H1 (cell line): Measurements from ENCODE around the gene EEF1AKMT2. TPM values are rescaled to one million over a fixed set of nuclear protein-coding genes. Genes with fewer than 3 reads are reported as not detected.

ENCODE experiments used
- CTCF ChIA-PET: fragments of 300-600 bp; sonication (Branson Sonifier 250); formaldehyde crosslinking; loops from one replicate; lab custom pipeline; 2021; ENCODE audit not compliant: partially characterized antibody; lab: Charles Lee
- POLR2A ChIA-PET: fragments of 300-600 bp; sonication (Branson Sonifier 250); formaldehyde crosslinking; loops from one replicate; lab custom pipeline; 2021; ENCODE audit warnings: inconsistent platforms; ENCODE audit not compliant: partially characterized antibody; lab: Charles Lee
- DNase-seq, 2 experiments: peaks; one replicate each; pipeline versions ENCODE4 v3.0.0 to v3.0.0-alpha.2; 2010 to 2022; ENCODE audit warnings: low spot score in 2 of 2, low read depth in 1 of 2, mixed read lengths in 1 of 2
- FAIRE-seq: peaks from 2 replicates; lab custom pipeline; 2011; peaks lifted over from hg19 to GRCh38; lab: Jason Lieb, UNC
- H2AFZ ChIP-seq: 2 replicates; pipeline ENCODE4 v1.8.1; 2012; ENCODE audit warnings: low read length, inconsistent platforms
- H2AK5ac ChIP-seq: 2 replicates; pipeline ENCODE4 v1.6.1; 2013; ENCODE audit warnings: low read depth, low read length
- H2BK120ac ChIP-seq: replicated peaks from 2 replicates; pipeline ENCODE3; 2013; ENCODE audit warnings: low read depth, low read length, inconsistent platforms
- H2BK12ac ChIP-seq: 2 replicates; pipeline ENCODE4 v1.6.1; 2013; ENCODE audit warnings: low read depth, low read length
- H2BK15ac ChIP-seq: 2 replicates; pipeline ENCODE4 v1.6.1; 2013; ENCODE audit warnings: low read length
- H2BK20ac ChIP-seq: 2 replicates; pipeline ENCODE4 v1.6.1; 2013; ENCODE audit warnings: low read length
- H2BK5ac ChIP-seq: 2 replicates; pipeline ENCODE4 v1.6.1; 2013; ENCODE audit warnings: low read depth, low read length
- H3K14ac ChIP-seq: 2 replicates; pipeline ENCODE4 v1.6.1; 2013; ENCODE audit warnings: inconsistent platforms; ENCODE audit not compliant: insufficient read length
- H3K18ac ChIP-seq: 2 replicates; pipeline ENCODE4 v1.6.1; 2013; ENCODE audit warnings: low read length; ENCODE audit errors: extremely low read depth
- H3K23ac ChIP-seq: 2 replicates; pipeline ENCODE4 v1.6.1; 2013; ENCODE audit warnings: inconsistent platforms; ENCODE audit not compliant: insufficient read length
- H3K23me2 ChIP-seq: 2 replicates; pipeline ENCODE4 v1.6.1; 2013; ENCODE audit warnings: low read depth, low read length
- H3K27ac ChIP-seq: 2 replicates; pipeline ENCODE4 v1.6.1; 2011; ENCODE audit warnings: low read depth, low read length, inconsistent platforms
- H3K27me3 ChIP-seq, 4 experiments: replicated peaks in 1 of 4; 1 replicate in 1 of 4; 2 replicates in 3 of 4; pipeline versions ENCODE4 v1.6.1 to v1.8.1; 2011 to 2013; ENCODE audit warnings: low read length in 3 of 4, mild to moderate bottlenecking in 3 of 4, inconsistent platforms in 2 of 4, mixed read lengths in 2 of 4, moderate library complexity in 1 of 4; ENCODE audit not compliant: control insufficient read depth in 3 of 4, insufficient read depth in 3 of 4; ENCODE audit errors: extremely low read depth in 1 of 4
- H3K36me3 ChIP-seq, 4 experiments: 2 replicates each; pipeline versions ENCODE4 v1.6.1 to v1.8.1; 2011 to 2013; ENCODE audit warnings: mild to moderate bottlenecking in 4 of 4, low read length in 3 of 4, moderate library complexity in 2 of 4, control low read depth in 1 of 4, inconsistent platforms in 1 of 4; ENCODE audit not compliant: insufficient read depth in 4 of 4, control insufficient read depth in 2 of 4
- H3K4ac ChIP-seq: replicated peaks from 2 replicates; pipeline ENCODE3; 2013; ENCODE audit warnings: low read length, low read depth, mixed read lengths, inconsistent platforms; ENCODE audit not compliant: insufficient read length
- H3K4me1 ChIP-seq, 4 experiments: replicated peaks in 1 of 4; 1 replicate in 1 of 4; 2 replicates in 3 of 4; pipeline versions ENCODE4 v1.6.1 to v1.8.1; 2011 to 2013; ENCODE audit warnings: low read length in 3 of 4, inconsistent platforms in 2 of 4, mixed read lengths in 1 of 4; ENCODE audit not compliant: insufficient read depth in 4 of 4, control insufficient read depth in 3 of 4
- H3K4me2 ChIP-seq, 2 experiments: 2 replicates each; pipeline versions ENCODE4 v1.6.1 to v1.8.1; 2011 to 2013; ENCODE audit warnings: low read depth in 2 of 2, low read length in 2 of 2, control low read depth in 1 of 2, inconsistent platforms in 1 of 2, mild to moderate bottlenecking in 1 of 2; ENCODE audit not compliant: insufficient read depth in 1 of 2
- H3K4me3 ChIP-seq, 4 experiments: fragments of 200-600, 300-600 bp in 1 of 4; sonication (generic), shearing (Covaris generic), sonication (Bioruptor Twin) in 1 of 4; 2 replicates each; pipeline versions ENCODE4 v1.5.1 to v1.8.1; 2011 to 2016; ENCODE audit warnings: low read length in 4 of 4, low read depth in 3 of 4, control low read depth in 2 of 4, inconsistent platforms in 2 of 4, mild to moderate bottlenecking in 2 of 4, mixed read lengths in 1 of 4, moderate library complexity in 1 of 4; ENCODE audit not compliant: insufficient read depth in 2 of 4; ENCODE audit errors: extremely low read depth in 1 of 4
- H3K56ac ChIP-seq: replicated peaks from 2 replicates; pipeline ENCODE3; 2013; ENCODE audit warnings: low read depth, mild to moderate bottlenecking, mixed read lengths, low read length, inconsistent platforms; ENCODE audit not compliant: insufficient read length
- H3K79me1 ChIP-seq: 2 replicates; pipeline ENCODE4 v1.6.1; 2013; ENCODE audit warnings: low read depth, low read length, control low read depth
- H3K79me2 ChIP-seq, 2 experiments: 2 replicates each; pipeline versions ENCODE4 v1.6.1 to v1.8.1; 2012 to 2013; ENCODE audit warnings: low read length in 2 of 2, mild to moderate bottlenecking in 2 of 2, inconsistent platforms in 1 of 2; ENCODE audit not compliant: insufficient read depth in 2 of 2, control insufficient read depth in 1 of 2
- H3K9ac ChIP-seq, 4 experiments: replicated peaks in 1 of 4; 1 replicate in 1 of 4; 2 replicates in 3 of 4; pipeline versions ENCODE4 v1.6.1 to v1.8.1; 2011 to 2013; ENCODE audit warnings: low read depth in 3 of 4, low read length in 3 of 4, control low read depth in 2 of 4, mild to moderate bottlenecking in 2 of 4, moderate library complexity in 2 of 4, inconsistent platforms in 1 of 4; ENCODE audit errors: extremely low read depth in 1 of 4
- H3K9me3 ChIP-seq, 2 experiments: 2 replicates each; pipeline versions ENCODE4 v1.6.1 to v1.8.1; 2012 to 2013; ENCODE audit warnings: mild to moderate bottlenecking in 2 of 2, moderate library complexity in 2 of 2, control low read depth in 1 of 2, inconsistent platforms in 1 of 2, low read depth in 1 of 2, low read length in 1 of 2, mixed read lengths in 1 of 2; ENCODE audit not compliant: insufficient read depth in 2 of 2
- H4K20me1 ChIP-seq, 2 experiments: replicated peaks in 1 of 2; 2 replicates each; pipeline versions ENCODE3 to v1.8.1; 2011 to 2013; ENCODE audit warnings: inconsistent platforms in 2 of 2, low read length in 2 of 2, mild to moderate bottlenecking in 1 of 2; ENCODE audit not compliant: insufficient read depth in 2 of 2, control insufficient read depth in 1 of 2
- H4K5ac ChIP-seq: 2 replicates; pipeline ENCODE4 v1.6.1; 2013; ENCODE audit warnings: low read length, low read depth, mixed read lengths, inconsistent platforms; ENCODE audit not compliant: insufficient read length
- H4K8ac ChIP-seq: 2 replicates; pipeline ENCODE4 v1.8.0; 2013; ENCODE audit warnings: mild to moderate bottlenecking, moderate library complexity, low read length, inconsistent platforms; ENCODE audit not compliant: insufficient read depth; ENCODE audit errors: extremely low read depth
- H4K91ac ChIP-seq: replicated peaks from 2 replicates; pipeline ENCODE3; 2013; ENCODE audit warnings: low read length, mixed read lengths, inconsistent platforms; ENCODE audit not compliant: insufficient read length
- ATF3 ChIP-seq: IDR thresholded peaks from 2 replicates; pipeline ENCODE4 v1.6.1; 2011; ENCODE audit warnings: low read depth, mild to moderate bottlenecking, low read length; ENCODE audit not compliant: insufficient read depth
- RAD21 ChIP-seq, 2 experiments: IDR thresholded peaks in 1 of 2; conservative IDR thresholded peaks in 1 of 2; 2 replicates each; pipeline ENCODE4 v1.6.1; 2011; ENCODE audit warnings: low read depth in 2 of 2, low read length in 2 of 2, improper control_type of control experiment in 1 of 2, inconsistent platforms in 1 of 2, mild to moderate bottlenecking in 1 of 2, moderate library complexity in 1 of 2
- SIN3A ChIP-seq, 2 experiments: IDR thresholded peaks in 1 of 2; conservative IDR thresholded peaks in 1 of 2; 2 replicates each; pipeline ENCODE4 v1.6.1; 2011 to 2012; ENCODE audit warnings: low read length in 2 of 2, improper control_type of control experiment in 1 of 2, low read depth in 1 of 2, mild to moderate bottlenecking in 1 of 2
- SIX5 ChIP-seq: IDR thresholded peaks from 2 replicates; pipeline ENCODE4 v1.6.1; 2011; ENCODE audit warnings: mild to moderate bottlenecking, low read depth, low read length
- TCF12 ChIP-seq: IDR thresholded peaks from 2 replicates; pipeline ENCODE4 v1.6.1; 2011; ENCODE audit warnings: low read depth, mild to moderate bottlenecking, low read length
- WGBS, 2 experiments: shearing (Covaris generic) in 1 of 2; methylation state at CpG; one replicate each; pipeline versions ENCODE4 v1.1.6 to v1.1.7; 2013 to 2015; ENCODE audit warnings: low lambda C conversion rate in 2 of 2, mixed read lengths in 2 of 2, inconsistent platforms in 1 of 2, low coverage in 1 of 2, missing lambda C conversion rate in 1 of 2; ENCODE audit not compliant: insufficient replicate concordance in 2 of 2, insufficient coverage in 1 of 2, insufficient read length in 1 of 2; ENCODE audit errors: extremely low coverage in 1 of 2, missing lambda C conversion rate in 1 of 2; 5-methylcytosine and 5-hydroxymethylcytosine counted together
- polyA plus RNA-seq, 7 experiments: library from polyadenylated mRNA; depleted of rRNA in 3 of 7; stranded (reverse) in 5 of 7; unstranded in 2 of 7; fragments of >200 nt in 5 of 7; fragments of 200-250 nt in 2 of 7; gene quantifications; 1 replicate in 5 of 7; 2 replicates in 1 of 7; 4 replicates in 1 of 7; pipeline versions ENCODE4 v1.2.1 to v1.2.3, GENCODE V29; 2011 to 2013; ENCODE audit warnings: missing spikeins in 2 of 7, mixed read lengths in 2 of 7
- total RNA-seq: library from RNA; stranded (reverse); fragmentation: NEBNext Ultra II Directional; extraction: Animal tissue kit (Norgen Biotek cat#: 25700); gene quantifications from 2 replicates; pipeline ENCODE4 v1.2.1, GENCODE V29; 2021

The EEF1AKMT2 gene
- total and polyA plus RNA-seq, 2 of the 8 experiments (the other 6 are each of a cell fraction or from before 2014, with no cell fraction given), result 9.8 to 26.8 TPM

- H3K23ac ChIP-seq, result no peak overlapping the region
- H2BK5ac ChIP-seq, result no peak overlapping the region
- H4K91ac ChIP-seq, result no peak overlapping the region
- no peaks in the 10 kb centered on the region for H3K27me3 ChIP-seq
- no peak overlapping the region for H3K4me3 ChIP-seq
- H3K23me2 ChIP-seq, result no peaks in the 10 kb centered on the region
- H2BK12ac ChIP-seq, result no peak overlapping the region
- no peak overlapping the region for H3K9ac ChIP-seq
- no peak overlapping the region for H2BK20ac ChIP-seq
- no peak overlapping the region for H2BK120ac ChIP-seq
- no peak for TF ChIP-seq ATF3
- TF ChIP-seq SIN3A (conservative IDR thresholded peaks at IDR 0.05 in 1 of 2, IDR thresholded peaks at IDR 0.05 in 1 of 2; ENCODE audit: low read depth in 1 of 2, low read length in 2 of 2), result no peak
- TF ChIP-seq TCF12, result no peak
- no peak for TF ChIP-seq SIX5
- no peak for TF ChIP-seq RAD21 (IDR thresholded peaks at IDR 0.05 in 1 of 2, conservative IDR thresholded peaks at IDR 0.05 in 1 of 2; ENCODE audit: low read depth in 2 of 2, low read length in 2 of 2)
- H4K5ac ChIP-seq, result no peak overlapping the region
- H2AK5ac ChIP-seq, result no peak overlapping the region
- H2AFZ ChIP-seq, result no peak overlapping the region
- WGBS, 2 experiments, result 94% methylated on average over 3 of the region's 5 CpGs; no CpG with 5 or more reads in 1 of the 2 experiments
- H3K4me2 ChIP-seq, result no peak overlapping the region
- peaks cover 5 to 8% of the 10 kb centered on the region in 2 experiments for H4K20me1 ChIP-seq
- no peak overlapping the region for H4K8ac ChIP-seq
- no peak overlapping the region for H3K27ac ChIP-seq
- DNase-seq, result no peak
- H2BK15ac ChIP-seq, result no peak overlapping the region
- CTCF ChIA-PET, result interaction anchor here (0.9 to 2.7 kb wide), 8 partner anchors 12 to 322 kb away, joined by 3 to 11 read pairs (median 4); no protein-coding TSS in a partner anchor
- no peaks in the 10 kb centered on the region for H3K79me2 ChIP-seq
- no peaks in the 10 kb centered on the region for H3K36me3 ChIP-seq
- H3K56ac ChIP-seq, result no peak overlapping the region
- H3K9me3 ChIP-seq, result no peaks in the 10 kb centered on the region
- no peak overlapping the region for H3K4ac ChIP-seq
- peaks cover 3 to 12% (median 7%) of the 10 kb centered on the region in 4 experiments; a peak in 6 of 7 replicates for H3K4me1 ChIP-seq
- FAIRE-seq, result no peak
- peaks cover 2% of the 10 kb centered on the region for H3K79me1 ChIP-seq
- no peak overlapping the region for H3K18ac ChIP-seq
- H3K14ac ChIP-seq, result no peak overlapping the region
- POLR2A ChIA-PET, result no interaction called here
Measured at GRCh38 chr10:124712704-124713407, 78.8 kb downstream of the EEF1AKMT2 start.
